Fibroblast of skin of abdomen (primary cell): ENCODE results near the gene FAM114A1.
A peak's percentile ranks its signal among the peaks of the same experiment; 100 is the strongest.

Experiments used
- DNase-seq: peaks from one replicate; pipeline ENCODE4 v3.0.0-alpha.2; 2013

The FAM114A1 gene

GRCh38 chr4:38859501-38859900, 8.1 kb upstream of the FAM114A1 start:
- DNase-seq, result no peak

GRCh38 chr4:38860788-38861424, 6.7 kb upstream of the FAM114A1 start:
- no peak for DNase-seq

GRCh38 chr4:38861791-38862190, 5.8 kb upstream of the FAM114A1 start:
- DNase-seq, result peak; percentile 30

- no peak for DNase-seq
These were observed 2.2 kb upstream of the FAM114A1 start for GRCh38 chr4:38865445-38865844.

- no peak for DNase-seq
These were observed 581 bp upstream of the FAM114A1 start for GRCh38 chr4:38866973-38867477.

- DNase-seq, result peak; percentile 27
These were observed 704 bp downstream of the FAM114A1 start for GRCh38 chr4:38868059-38868960.

GRCh38 chr4:38869511-38869910, 1.9 kb downstream of the FAM114A1 start:
- no peak for DNase-seq

- DNase-seq, result peak; percentile 55
These were observed 2.6 kb downstream of the FAM114A1 start for GRCh38 chr4:38870098-38870808.

- no peak for DNase-seq
These were observed 4.0 kb downstream of the FAM114A1 start for GRCh38 chr4:38871593-38871992.

- DNase-seq, result peak; percentile 56
These were observed 5.0 kb downstream of the FAM114A1 start for GRCh38 chr4:38872620-38873019.

GRCh38 chr4:38873290-38873944, 5.8 kb downstream of the FAM114A1 start:
- DNase-seq, result no peak

- DNase-seq, result no peak
These were observed 9.0 kb downstream of the FAM114A1 start for GRCh38 chr4:38876636-38877035.

- DNase-seq, result no peak
These were observed 16.6 kb downstream of the FAM114A1 start for GRCh38 chr4:38884254-38884653.

- peak; percentile 92 for DNase-seq
These were observed 21.5 kb downstream of the FAM114A1 start for GRCh38 chr4:38889143-38889542.

- no peak for DNase-seq
These were observed 23.7 kb downstream of the FAM114A1 start for GRCh38 chr4:38891051-38891983.

- no peak for DNase-seq
These were observed 26.8 kb downstream of the FAM114A1 start for GRCh38 chr4:38894322-38894982.

- no peak for DNase-seq
These were observed 29.3 kb downstream of the FAM114A1 start for GRCh38 chr4:38896940-38897339.

GRCh38 chr4:38898245-38898644, 30.6 kb downstream of the FAM114A1 start:
- DNase-seq, result no peak

- no peak for DNase-seq
These were observed 34.6 kb downstream of the FAM114A1 start for GRCh38 chr4:38902221-38902620.

GRCh38 chr4:38902695-38903094, 35.1 kb downstream of the FAM114A1 start:
- no peak for DNase-seq
